Liver (tissue), 3 donors: ENCODE data around the gene CRHR1.

ENCODE experiments used
- EGR1 ChIP-seq, 2 donors: IDR thresholded peaks; 2 replicates each; pipeline ENCODE4 v1.6.1; 2016 to 2018; ENCODE audit warnings: antibody characterized with exemption in 2 of 2, low read depth in 2 of 2
- GABPA ChIP-seq, 2 donors: IDR thresholded peaks in 1 of 2; conservative IDR thresholded peaks in 1 of 2; 2 replicates each; pipeline ENCODE4 v1.6.1; 2016; ENCODE audit warnings: antibody characterized with exemption in 2 of 2, mild to moderate bottlenecking in 1 of 2, moderate library complexity in 1 of 2
- HNF4A ChIP-seq, 2 donors: conservative IDR thresholded peaks; 2 replicates each; pipeline ENCODE4 v1.6.1; 2016; ENCODE audit warnings: antibody characterized with exemption in 2 of 2, mild to moderate bottlenecking in 2 of 2
- JUND ChIP-seq, 2 donors: IDR thresholded peaks; 2 replicates each; pipeline ENCODE4 v1.6.1; 2016; ENCODE audit warnings: antibody characterized with exemption in 2 of 2
- RAD21 ChIP-seq, 2 donors: IDR thresholded peaks; 2 replicates each; pipeline ENCODE4 v1.6.1; 2016; ENCODE audit warnings: antibody characterized with exemption in 2 of 2, mild to moderate bottlenecking in 2 of 2
- REST ChIP-seq: IDR thresholded peaks from 2 replicates; pipeline ENCODE4 v1.6.1; 2016; ENCODE audit warnings: antibody characterized with exemption, mild to moderate bottlenecking
- RXRA ChIP-seq, 2 donors: IDR thresholded peaks; 2 replicates each; pipeline ENCODE4 v1.6.1; 2017 to 2018; ENCODE audit warnings: antibody characterized with exemption in 2 of 2, mild to moderate bottlenecking in 1 of 2
- TAF1 ChIP-seq: conservative IDR thresholded peaks from 2 replicates; pipeline ENCODE4 v1.6.1; 2016; ENCODE audit warnings: antibody characterized with exemption, mild to moderate bottlenecking
- TF ChIP-seq, protein P1 (sequence below): fragments of 150-350 bp; IDR thresholded peaks from 2 replicates; pipeline ENCODE4 v1.5.1; 2017; ENCODE audit warnings: improper control_type of control experiment, low read depth, low read length; ENCODE audit not compliant: missing input control
- TF ChIP-seq, protein P2 (sequence below): IDR thresholded peaks from 2 replicates; pipeline ENCODE4 v1.6.1; 2016; ENCODE audit warnings: antibody characterized with exemption
- TF ChIP-seq, protein P3 (sequence below): IDR thresholded peaks from 2 replicates; pipeline ENCODE4 v1.6.1; 2016; ENCODE audit warnings: antibody characterized with exemption
- donor health status: healthy.
- donor health status: healthy.

GRCh38 chr17:45809499-45809898 is 25.4 kb downstream of the CRHR1 start:
- TF ChIP-seq, protein P1, sequence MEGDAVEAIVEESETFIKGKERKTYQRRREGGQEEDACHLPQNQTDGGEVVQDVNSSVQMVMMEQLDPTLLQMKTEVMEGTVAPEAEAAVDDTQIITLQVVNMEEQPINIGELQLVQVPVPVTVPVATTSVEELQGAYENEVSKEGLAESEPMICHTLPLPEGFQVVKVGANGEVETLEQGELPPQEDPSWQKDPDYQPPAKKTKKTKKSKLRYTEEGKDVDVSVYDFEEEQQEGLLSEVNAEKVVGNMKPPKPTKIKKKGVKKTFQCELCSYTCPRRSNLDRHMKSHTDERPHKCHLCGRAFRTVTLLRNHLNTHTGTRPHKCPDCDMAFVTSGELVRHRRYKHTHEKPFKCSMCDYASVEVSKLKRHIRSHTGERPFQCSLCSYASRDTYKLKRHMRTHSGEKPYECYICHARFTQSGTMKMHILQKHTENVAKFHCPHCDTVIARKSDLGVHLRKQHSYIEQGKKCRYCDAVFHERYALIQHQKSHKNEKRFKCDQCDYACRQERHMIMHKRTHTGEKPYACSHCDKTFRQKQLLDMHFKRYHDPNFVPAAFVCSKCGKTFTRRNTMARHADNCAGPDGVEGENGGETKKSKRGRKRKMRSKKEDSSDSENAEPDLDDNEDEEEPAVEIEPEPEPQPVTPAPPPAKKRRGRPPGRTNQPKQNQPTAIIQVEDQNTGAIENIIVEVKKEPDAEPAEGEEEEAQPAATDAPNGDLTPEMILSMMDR, result no peak
- TF ChIP-seq, protein P2, sequence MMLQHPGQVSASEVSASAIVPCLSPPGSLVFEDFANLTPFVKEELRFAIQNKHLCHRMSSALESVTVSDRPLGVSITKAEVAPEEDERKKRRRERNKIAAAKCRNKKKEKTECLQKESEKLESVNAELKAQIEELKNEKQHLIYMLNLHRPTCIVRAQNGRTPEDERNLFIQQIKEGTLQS, result no peak
- TF ChIP-seq GABPA (IDR thresholded peaks at IDR 0.05 in 1 of 2, conservative IDR thresholded peaks at IDR 0.05 in 1 of 2), result no peak
- TF ChIP-seq, protein P3, sequence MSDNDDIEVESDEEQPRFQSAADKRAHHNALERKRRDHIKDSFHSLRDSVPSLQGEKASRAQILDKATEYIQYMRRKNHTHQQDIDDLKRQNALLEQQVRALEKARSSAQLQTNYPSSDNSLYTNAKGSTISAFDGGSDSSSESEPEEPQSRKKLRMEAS, result no peak
- no peak for TF ChIP-seq JUND (IDR thresholded peaks at IDR 0.05)
- no peak for TF ChIP-seq RAD21 (IDR thresholded peaks at IDR 0.05)
- no peak for TF ChIP-seq EGR1 (IDR thresholded peaks at IDR 0.05; ENCODE audit: low read depth in 2 of 2)
- no peak for TF ChIP-seq HNF4A (conservative IDR thresholded peaks at IDR 0.05)
- no peak for TF ChIP-seq REST
- no peak for TF ChIP-seq RXRA (IDR thresholded peaks at IDR 0.05)
- TF ChIP-seq TAF1, result no peak
